ENCODE measurements around the gene STARD5.
"Not testable (repeated sequence)": the region's sequence is repeated elsewhere in the genome, so short reads cannot be mapped to it uniquely, and the experiment has no call there.

The STARD5 gene

GRCh38 chr15:81323944-81324881, at the start of gene STARD5:
STARD5 (minus strand) TSS chr15:81324141; CDS start chr15:81324099, 42 bp downstream.
- peak; percentile 83 to 95 for DNase-seq (ENCODE audit: low read depth in 2 of 2)

- no peak for DNase-seq (ENCODE audit: low read depth in 2 of 2)
These were observed 49.2 kb upstream of the STARD5 start for GRCh38 chr15:81373176-81373575.

DNA sequence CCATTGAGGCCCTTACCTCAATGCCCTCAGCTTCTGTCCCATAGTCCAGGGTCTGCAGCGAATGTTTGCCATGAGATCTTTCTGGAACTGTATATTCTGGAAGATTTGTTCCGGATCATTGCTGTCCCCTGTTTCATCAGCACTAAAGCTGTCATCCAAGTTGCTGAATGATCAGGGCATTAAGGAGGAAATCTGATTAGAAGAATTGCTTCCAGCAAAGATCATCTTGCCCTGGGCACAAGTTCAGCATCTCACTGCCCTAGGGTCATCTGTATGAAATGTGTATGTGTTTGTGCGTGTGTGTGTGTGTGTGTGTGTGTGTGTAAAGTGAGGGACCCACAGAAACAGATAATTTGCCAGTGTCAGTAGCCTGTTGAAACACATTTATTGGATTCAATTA, 48.6 kb upstream of the STARD5 start:
- DNase-seq (ENCODE audit: low read depth in 2 of 2) = no peak

DNA sequence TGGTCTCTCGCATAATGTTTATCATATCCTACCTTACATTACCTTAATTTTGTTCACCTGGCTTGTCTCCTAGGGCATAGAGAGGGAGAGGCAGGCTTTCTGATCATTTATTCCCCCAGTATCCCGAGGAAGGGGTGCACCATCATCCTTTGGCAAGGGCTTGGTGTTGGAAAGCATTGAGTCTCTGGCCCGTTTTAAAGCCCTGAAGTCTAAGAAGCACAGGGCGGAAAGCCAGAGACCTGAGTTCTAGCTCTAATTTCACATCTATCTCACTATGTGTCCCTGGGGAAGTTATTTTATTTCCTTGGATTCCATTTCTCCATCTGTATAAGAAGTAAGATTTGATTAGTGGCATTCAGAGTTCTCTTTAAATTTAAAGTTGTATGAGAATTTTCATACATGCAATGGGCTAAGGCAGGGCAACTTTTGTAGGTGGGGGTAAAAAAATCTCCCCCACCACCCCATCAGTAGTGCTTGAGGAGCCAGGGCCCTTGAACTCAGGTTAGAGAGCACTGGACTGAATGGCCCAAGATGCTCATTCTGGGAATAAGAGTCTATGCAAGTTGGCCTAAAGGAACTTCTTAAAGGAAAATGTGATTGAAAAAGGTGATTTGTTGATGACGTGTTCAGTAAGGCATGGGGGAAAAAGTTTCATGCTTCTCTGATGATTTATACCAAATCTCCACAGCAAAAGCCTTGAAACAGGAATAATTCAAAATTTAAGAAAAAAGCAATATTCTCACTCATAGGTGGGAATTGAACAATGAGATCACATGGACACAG, 40.0 kb upstream of the STARD5 start:
- no peak for DNase-seq (ENCODE audit: low read depth in 2 of 2)

GRCh38 chr15:81363276-81363675, 39.3 kb upstream of the STARD5 start:
- DNase-seq (ENCODE audit: low read depth in 2 of 2) = no peak

DNA sequence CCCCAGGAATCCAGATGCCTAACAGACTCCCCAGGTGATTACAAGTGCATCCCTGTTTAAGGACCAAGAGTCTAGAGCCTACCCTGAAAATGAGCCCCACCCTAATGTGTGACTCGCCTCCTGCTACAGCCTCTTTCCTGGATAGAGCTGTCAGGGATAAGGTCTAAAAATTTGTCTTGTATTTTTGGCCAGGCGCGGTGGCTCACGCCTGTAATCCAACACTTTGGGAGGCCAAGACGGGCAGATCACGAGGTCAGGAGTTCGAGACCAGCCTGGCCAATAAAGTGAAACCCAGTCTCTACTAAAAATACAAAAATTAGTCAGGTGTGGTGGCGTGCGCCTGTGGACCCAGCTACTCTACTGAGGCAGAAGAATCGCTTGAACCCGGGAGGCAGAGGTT, 38.8 kb upstream of the STARD5 start:
- DNase-seq (ENCODE audit: low read depth in 2 of 2) = no peak

DNA sequence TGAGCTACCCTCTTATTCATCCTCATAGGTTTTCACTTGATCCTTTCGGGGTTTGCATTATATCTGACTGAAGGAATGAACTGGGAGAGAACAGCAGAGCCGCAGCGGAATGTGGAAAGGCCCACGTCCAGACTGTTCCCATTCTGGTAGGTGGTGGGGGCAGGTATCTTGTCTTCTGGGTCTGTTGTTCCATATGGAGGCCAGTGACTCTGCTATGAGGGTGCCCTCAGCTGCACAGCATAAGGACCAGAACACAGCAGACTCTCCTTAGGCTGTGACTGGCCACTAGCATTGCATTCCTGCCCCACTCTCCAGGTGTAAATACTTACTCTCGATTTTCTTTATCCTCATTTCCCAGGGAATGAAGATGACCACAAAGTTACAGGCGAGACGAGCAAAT, 38.0 kb upstream of the STARD5 start:
- no peak for DNase-seq (ENCODE audit: low read depth in 2 of 2)

DNA sequence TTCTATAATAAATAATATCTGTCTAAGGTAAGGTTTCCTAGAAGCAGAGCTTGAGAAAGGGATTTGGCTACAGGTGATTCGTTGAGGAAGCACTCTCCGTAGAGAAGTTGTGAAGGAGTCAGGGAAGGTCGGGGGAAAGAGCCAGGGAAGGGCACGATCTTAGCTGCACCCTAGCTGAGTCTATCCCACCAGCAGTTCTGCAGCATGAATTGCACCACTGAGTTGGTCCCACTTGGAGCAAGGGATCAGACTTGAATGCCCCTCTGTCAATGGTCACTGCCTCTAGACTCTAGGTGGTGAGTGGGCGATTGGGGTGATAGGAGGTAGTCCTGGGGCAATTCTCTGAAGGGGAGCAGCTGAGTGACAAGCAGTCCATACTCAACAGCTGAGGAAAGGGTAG, 36.5 kb upstream of the STARD5 start:
- no peak for DNase-seq (ENCODE audit: low read depth in 2 of 2)

GRCh38 chr15:81358248-81358647, 34.3 kb upstream of the STARD5 start:
- no peak for DNase-seq (ENCODE audit: low read depth in 2 of 2)

- DNase-seq (ENCODE audit: low read depth in 2 of 2) = no peak
These were observed 33.3 kb upstream of the STARD5 start for GRCh38 chr15:81357180-81357686.

- DNase-seq (ENCODE audit: low read depth in 2 of 2) = no peak
These were observed 32.3 kb upstream of the STARD5 start for GRCh38 chr15:81356252-81356651.

DNA sequence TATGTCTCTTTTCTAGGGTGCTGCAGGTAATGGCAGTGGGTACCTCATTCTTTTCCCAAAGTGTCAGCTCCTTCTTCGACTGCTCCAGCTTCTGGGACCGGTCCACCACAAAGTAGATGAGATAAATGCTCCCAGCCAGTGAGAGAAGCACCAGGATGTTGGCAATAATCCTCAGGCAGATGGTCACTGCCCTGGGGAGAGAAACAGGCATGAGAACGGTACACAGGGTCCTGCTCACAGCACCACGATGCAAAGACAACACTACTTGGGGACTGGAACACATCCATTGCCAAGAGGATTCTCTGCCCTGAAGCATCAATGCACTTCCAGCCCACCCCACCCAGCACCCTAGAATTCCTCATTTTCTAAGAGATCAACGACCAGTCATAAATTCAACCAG, 27.7 kb upstream of the STARD5 start:
- DNase-seq (ENCODE audit: low read depth in 2 of 2) = no peak

DNA sequence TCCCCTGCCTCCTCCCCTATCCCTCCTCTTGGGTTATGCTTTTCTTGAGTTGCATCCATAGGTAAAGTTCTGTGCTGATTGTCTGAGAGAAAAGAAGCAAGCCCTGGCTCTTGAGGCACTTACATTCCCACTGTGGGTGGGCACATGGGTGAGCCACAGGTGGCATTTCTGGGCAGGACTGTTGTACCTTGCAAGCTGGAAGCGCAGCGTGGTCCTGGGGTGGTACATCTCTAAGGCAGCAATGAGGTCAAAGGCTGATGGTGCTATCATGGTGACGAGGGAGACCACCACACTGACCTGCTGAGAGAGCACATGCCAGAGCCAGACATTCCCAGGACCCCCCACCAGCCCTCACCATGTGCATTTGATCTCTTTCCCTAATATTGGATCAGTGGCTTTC, 25.3 kb upstream of the STARD5 start:
- DNase-seq (ENCODE audit: low read depth in 2 of 2) = no peak

- not testable (repeated sequence) for DNase-seq (ENCODE audit: low read depth in 2 of 2)
These were observed 24.8 kb upstream of the STARD5 start for GRCh38 chr15:81348691-81349090.

DNA sequence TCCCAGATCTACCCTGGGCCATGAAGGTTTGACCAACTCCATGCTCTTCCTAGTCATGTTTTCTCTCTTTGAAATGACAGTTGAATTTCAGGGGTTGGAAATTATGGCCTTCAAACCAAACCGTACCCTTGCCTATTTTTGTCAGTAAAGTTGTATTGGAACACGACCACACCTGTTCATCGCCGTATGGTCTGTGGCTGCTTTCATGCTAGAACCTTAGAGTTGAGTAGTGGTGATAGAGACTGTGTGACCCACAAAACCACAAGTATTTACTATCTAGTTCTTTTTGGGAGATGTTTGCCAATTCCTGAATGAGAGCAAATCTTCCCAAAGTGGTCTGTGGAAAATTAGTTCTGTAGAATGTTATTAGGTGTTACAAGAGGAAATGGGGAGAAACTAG, 24.0 kb upstream of the STARD5 start:
- no peak for DNase-seq (ENCODE audit: low read depth in 2 of 2)

DNA sequence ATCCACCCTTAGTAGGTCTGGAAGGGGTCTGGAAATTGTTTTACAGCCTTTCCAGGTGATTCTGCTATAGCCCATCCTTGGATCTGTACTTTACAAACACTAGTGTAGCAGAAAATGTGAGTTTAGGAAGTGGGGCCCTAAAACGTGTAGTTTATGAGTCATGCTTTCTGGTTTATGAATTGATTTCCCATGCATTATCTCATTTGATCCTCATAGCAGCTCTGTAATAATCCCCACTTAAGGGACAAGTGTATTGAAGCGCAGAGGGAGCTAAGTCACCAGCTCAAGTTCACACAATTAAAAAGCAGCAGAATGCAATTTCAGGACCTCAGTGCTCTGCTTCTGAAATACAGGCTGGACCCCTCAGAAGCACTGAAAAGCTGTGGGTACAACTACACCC, 22.7 kb upstream of the STARD5 start:
- no peak for DNase-seq (ENCODE audit: low read depth in 2 of 2)

DNA sequence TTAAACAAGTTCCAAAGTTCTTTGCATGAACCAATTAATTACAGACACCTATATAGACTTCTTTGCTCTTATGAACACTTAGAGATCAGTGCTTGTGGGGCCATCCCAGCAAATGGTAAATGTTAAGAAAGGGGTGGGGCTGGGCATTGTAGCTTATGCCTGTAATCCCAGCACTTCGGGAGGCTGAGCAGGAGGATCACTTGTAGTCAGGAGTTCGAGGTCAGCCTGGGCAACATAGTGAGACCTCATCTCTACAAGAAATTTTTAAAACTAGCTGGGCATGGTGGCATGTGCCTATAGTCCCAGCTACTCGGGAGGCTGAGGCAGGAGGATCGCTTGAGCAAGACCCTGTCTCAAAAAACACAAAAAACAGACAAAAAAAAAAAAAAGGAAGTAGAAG, 19.4 kb upstream of the STARD5 start:
- DNase-seq (ENCODE audit: low read depth in 2 of 2) = no peak

GRCh38 chr15:81341351-81341750, 17.4 kb upstream of the STARD5 start:
- no peak for DNase-seq (ENCODE audit: low read depth in 2 of 2)

DNA sequence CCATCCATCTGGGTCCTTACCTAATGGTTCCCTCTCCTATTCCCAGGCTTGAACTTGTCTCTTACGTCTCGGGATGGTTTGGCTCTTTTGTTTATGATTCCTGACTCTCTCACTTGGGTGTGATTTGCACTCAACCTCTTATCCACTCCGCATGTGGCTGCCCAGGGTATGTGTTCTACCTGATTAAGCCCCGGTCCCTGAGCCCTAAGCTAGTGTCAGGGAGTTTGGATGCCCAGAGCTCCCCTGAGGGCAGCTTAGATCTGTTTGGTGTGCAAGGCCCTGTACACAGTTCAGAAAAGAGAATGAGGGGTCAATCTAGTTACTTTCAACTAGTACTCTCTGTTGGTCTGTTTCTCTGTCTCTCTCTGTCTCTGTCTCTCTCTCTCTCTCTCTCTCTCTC, 15.9 kb upstream of the STARD5 start:
- DNase-seq (ENCODE audit: low read depth in 2 of 2) = no peak

DNA sequence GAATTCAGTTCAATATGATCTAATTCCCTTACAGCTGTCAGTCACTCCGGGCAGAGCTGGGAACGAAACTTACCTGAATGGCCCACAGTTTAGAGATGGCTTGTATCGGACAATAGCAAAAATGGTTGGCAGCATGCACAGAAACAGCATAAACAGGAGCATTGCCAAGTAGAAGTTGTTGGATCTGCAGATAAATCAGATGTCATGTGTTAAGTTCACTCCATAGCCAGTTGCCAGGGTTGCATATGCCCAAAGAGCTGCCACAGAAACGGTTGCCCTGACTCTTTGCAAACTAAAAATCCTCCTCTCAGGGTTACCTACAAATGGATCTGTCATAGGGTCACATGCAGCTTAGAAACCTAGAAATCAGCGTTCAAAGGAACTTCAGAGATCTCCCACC, 15.4 kb upstream of the STARD5 start:
- DNase-seq (ENCODE audit: low read depth in 2 of 2) = no peak

GRCh38 chr15:81338170-81339007, 14.4 kb upstream of the STARD5 start:
- no peak for DNase-seq (ENCODE audit: low read depth in 2 of 2)

DNA sequence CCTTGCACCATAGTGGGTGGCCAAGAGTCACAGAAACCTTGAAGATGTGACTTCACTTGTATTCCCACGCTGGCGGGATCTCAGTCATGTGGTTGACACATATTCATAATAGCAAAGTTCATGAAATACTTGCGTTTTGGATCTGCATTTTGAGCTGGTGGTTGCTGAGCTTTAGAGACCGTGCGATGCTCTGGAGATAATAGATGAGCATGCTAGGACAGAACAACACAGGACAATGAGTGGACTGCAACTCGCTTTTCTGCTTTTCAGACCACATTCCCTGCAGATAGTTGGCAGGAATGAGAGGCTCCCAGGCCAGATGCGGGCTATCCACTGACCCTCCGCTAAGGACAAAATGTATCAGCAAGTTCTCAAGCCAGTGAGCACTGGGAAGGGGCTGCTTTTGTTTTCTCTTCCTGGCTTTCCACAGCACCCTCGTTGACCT, 13.8 kb upstream of the STARD5 start:
- DNase-seq (ENCODE audit: low read depth in 2 of 2) = no peak

Measured in stimulated activated CD4-positive, alpha-beta T cell treated with anti-CD3 and anti-CD28 coated beads, Interleukin-1b, Interleukin-23, amount 100 ng/mL, for 1 hour (primary cell).